Neural cell (in vitro differentiated cells): ENCODE results near the gene STAB1. TPM values are rescaled to one million over a fixed set of nuclear protein-coding genes. Genes with fewer than 3 reads are reported as not detected.

ENCODE experiments used
- H2AFZ ChIP-seq: fragments of 200-600, 300-800 bp; sonication (generic), shearing (Covaris generic); 2 replicates; pipeline ENCODE4 v1.6.0; 2014; ENCODE audit warnings: low read depth, mild to moderate bottlenecking, antibody characterized with exemption, low read length, moderate library complexity
- H3F3A ChIP-seq: fragments of 200-600 bp; shearing (Covaris generic); 2 replicates; pipeline ENCODE4 v1.6.1; 2016; ENCODE audit warnings: mild to moderate bottlenecking, moderate library complexity, mixed read lengths, antibody characterized with exemption, low read length; ENCODE audit not compliant: insufficient read depth, poor library complexity, severe bottlenecking
- H3K27ac ChIP-seq: fragments of 200-600, 300-800 bp; sonication (generic), shearing (Covaris generic); 2 replicates; pipeline ENCODE4 v1.5.1; 2014; ENCODE audit warnings: mild to moderate bottlenecking, low read length, moderate library complexity
- H3K27me3 ChIP-seq: fragments of 300-800, 200-600 bp; sonication (generic), shearing (Covaris generic); 2 replicates; pipeline ENCODE4 v1.6.0; 2014; ENCODE audit warnings: mild to moderate bottlenecking, low read depth, low read length, moderate library complexity; ENCODE audit not compliant: insufficient read depth
- H3K36me3 ChIP-seq: fragments of 300-800, 200-600 bp; sonication (generic), shearing (Covaris generic); 2 replicates; pipeline ENCODE4 v1.5.1; 2014; ENCODE audit warnings: mild to moderate bottlenecking, antibody characterized with exemption, low read length, moderate library complexity; ENCODE audit not compliant: insufficient read depth
- H3K4me2 ChIP-seq: fragments of 300-800, 200-600 bp; sonication (generic), shearing (Covaris generic); 2 replicates; pipeline ENCODE4 v1.6.0; 2014; ENCODE audit warnings: mild to moderate bottlenecking, low read length
- H3K4me3 ChIP-seq: fragments of 300-800, 200-600 bp; sonication (generic), shearing (Covaris generic); 2 replicates; pipeline ENCODE4 v1.5.1; 2014; ENCODE audit warnings: mild to moderate bottlenecking, low read length, moderate library complexity
- H3K79me2 ChIP-seq: fragments of 200-600 bp; shearing (Covaris generic); replicated peaks from 2 replicates; pipeline ENCODE4 v1.6.0; 2014; ENCODE audit warnings: mild to moderate bottlenecking, low read length, moderate library complexity; ENCODE audit not compliant: insufficient read depth
- H3K9ac ChIP-seq: fragments of 300-800, 200-600 bp; sonication (generic), shearing (Covaris generic); 2 replicates; pipeline ENCODE4 v1.6.1; 2016; ENCODE audit warnings: mild to moderate bottlenecking, low read length, mixed read lengths
- H3K9me2 ChIP-seq: fragments of 200-600 bp; shearing (Covaris generic); 2 replicates; pipeline ENCODE4 v1.6.1; 2016; ENCODE audit warnings: mild to moderate bottlenecking, low read length, mixed read lengths; ENCODE audit not compliant: insufficient read depth
- H3K9me3 ChIP-seq: fragments of 200-600, 300-800 bp; sonication (generic), shearing (Covaris generic); 2 replicates; pipeline ENCODE4 v1.6.1; 2016; ENCODE audit warnings: mild to moderate bottlenecking, mixed run types, low read length, moderate library complexity, mixed read lengths
- H4K20me1 ChIP-seq: fragments of 200-600 bp; shearing (Covaris generic); 2 replicates; pipeline ENCODE4 v1.6.1; 2016; ENCODE audit warnings: mild to moderate bottlenecking, mixed run types; ENCODE audit not compliant: insufficient read depth
- EP300 ChIP-seq: fragments of 450-650 bp; conservative IDR thresholded peaks from 2 replicates; pipeline ENCODE4 v1.6.1; 2014; ENCODE audit warnings: antibody characterized with exemption, mild to moderate bottlenecking, moderate library complexity; ENCODE audit not compliant: poor library complexity, severe bottlenecking
- EZH2 ChIP-seq: fragments of 200-600, 300-800 bp; shearing (Covaris generic), sonication (generic); IDR thresholded peaks from 2 replicates; pipeline ENCODE4 v1.6.1; 2014; ENCODE audit warnings: antibody characterized with exemption, low read length, borderline replicate concordance, mild to moderate bottlenecking; ENCODE audit not compliant: insufficient read depth, poor library complexity, severe bottlenecking
- MXI1 ChIP-seq: fragments of 450-650 bp; conservative IDR thresholded peaks from 2 replicates; pipeline ENCODE4 v1.6.1; 2014; ENCODE audit warnings: antibody characterized with exemption, mild to moderate bottlenecking; ENCODE audit not compliant: poor library complexity, severe bottlenecking
- POLR2AphosphoS5 ChIP-seq: IDR thresholded peaks from 2 replicates; pipeline ENCODE4 v1.6.1; 2012
- RAD21 ChIP-seq: fragments of 450-650 bp; conservative IDR thresholded peaks from 2 replicates; pipeline ENCODE4 v1.6.1; 2014; ENCODE audit warnings: antibody characterized with exemption, mild to moderate bottlenecking, moderate library complexity
- SMC3 ChIP-seq: fragments of 450-650 bp; conservative IDR thresholded peaks from 2 replicates; pipeline ENCODE4 v1.6.1; 2014; ENCODE audit warnings: antibody characterized with exemption, mild to moderate bottlenecking, moderate library complexity; ENCODE audit not compliant: poor library complexity
- TAF1 ChIP-seq: IDR thresholded peaks from 2 replicates; pipeline ENCODE4 v1.6.1; 2012; ENCODE audit warnings: low read depth
- polyA plus RNA-seq: library from polyadenylated mRNA; depleted of rRNA; stranded (reverse); fragments of >200 nt; gene quantifications from 2 replicates; pipeline ENCODE4 v1.2.3, GENCODE V29; 2014
- TF ChIP-seq, protein P1 (sequence below): fragments of 450-650 bp; IDR thresholded peaks from 2 replicates; pipeline ENCODE4 v1.5.1; 2014; ENCODE audit warnings: antibody characterized with exemption, mild to moderate bottlenecking, moderate library complexity; ENCODE audit not compliant: poor library complexity, severe bottlenecking
- TF ChIP-seq, protein P2 (sequence below): IDR thresholded peaks from 2 replicates; pipeline ENCODE4 v1.6.1; 2012; ENCODE audit warnings: borderline replicate concordance

STAB1 gene
- polyA plus RNA-seq, 1 donor from 2014 or later = 0.28 TPM

DNA sequence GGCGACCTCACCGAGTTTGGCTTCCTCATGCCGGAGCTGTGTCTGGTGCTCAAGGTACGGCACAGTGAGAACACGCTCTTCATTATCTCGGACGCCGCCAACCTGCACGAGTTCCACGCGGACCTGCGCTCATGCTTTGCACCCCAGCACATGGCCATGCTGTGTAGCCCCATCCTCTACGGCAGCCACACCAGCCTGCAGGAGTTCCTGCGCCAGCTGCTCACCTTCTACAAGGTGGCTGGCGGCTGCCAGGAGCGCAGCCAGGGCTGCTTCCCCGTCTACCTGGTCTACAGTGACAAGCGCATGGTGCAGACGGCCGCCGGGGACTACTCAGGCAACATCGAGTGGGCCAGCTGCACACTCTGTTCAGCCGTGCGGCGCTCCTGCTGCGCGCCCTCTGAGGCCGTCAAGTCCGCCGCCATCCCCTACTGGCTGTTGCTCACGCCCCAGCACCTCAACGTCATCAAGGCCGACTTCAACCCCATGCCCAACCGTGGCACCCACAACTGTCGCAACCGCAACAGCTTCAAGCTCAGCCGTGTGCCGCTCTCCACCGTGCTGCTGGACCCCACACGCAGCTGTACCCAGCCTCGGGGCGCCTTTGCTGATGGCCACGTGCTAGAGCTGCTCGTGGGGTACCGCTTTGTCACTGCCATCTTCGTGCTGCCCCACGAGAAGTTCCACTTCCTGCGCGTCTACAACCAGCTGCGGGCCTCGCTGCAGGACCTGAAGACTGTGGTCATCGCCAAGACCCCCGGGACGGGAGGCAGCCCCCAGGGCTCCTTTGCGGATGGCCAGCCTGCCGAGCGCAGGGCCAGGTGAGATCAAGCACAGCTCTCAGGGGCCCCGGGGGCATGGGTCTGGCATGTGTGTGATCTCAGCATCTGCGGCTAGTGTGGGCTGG is 7.1 kb upstream of the STAB1 start:
- Histone ChIP-seq H3K9ac (no peak overlapping the region), H3F3A (no peaks in the 10 kb centered on the region), H4K20me1 (no peaks in the 10 kb centered on the region), H3K27ac (no peak overlapping the region), H3K9me3 (no peaks in the 10 kb centered on the region), H3K27me3 (no peaks in the 10 kb centered on the region), H3K79me2 (no peaks in the 10 kb centered on the region), H2AFZ (no peak overlapping the region), H3K36me3 (peaks cover 4% of the 10 kb centered on the region), H3K4me3 (no peak overlapping the region), H3K4me2 (no peak overlapping the region), H3K9me2 (no peaks in the 10 kb centered on the region)
- TF ChIP-seq TAF1 (no peak), EP300 (no peak), SMC3 (no peak), EZH2 (no peak), MXI1 (no peak), POLR2AphosphoS5 (no peak), RAD21 (no peak)
- TF ChIP-seq, protein P1, sequence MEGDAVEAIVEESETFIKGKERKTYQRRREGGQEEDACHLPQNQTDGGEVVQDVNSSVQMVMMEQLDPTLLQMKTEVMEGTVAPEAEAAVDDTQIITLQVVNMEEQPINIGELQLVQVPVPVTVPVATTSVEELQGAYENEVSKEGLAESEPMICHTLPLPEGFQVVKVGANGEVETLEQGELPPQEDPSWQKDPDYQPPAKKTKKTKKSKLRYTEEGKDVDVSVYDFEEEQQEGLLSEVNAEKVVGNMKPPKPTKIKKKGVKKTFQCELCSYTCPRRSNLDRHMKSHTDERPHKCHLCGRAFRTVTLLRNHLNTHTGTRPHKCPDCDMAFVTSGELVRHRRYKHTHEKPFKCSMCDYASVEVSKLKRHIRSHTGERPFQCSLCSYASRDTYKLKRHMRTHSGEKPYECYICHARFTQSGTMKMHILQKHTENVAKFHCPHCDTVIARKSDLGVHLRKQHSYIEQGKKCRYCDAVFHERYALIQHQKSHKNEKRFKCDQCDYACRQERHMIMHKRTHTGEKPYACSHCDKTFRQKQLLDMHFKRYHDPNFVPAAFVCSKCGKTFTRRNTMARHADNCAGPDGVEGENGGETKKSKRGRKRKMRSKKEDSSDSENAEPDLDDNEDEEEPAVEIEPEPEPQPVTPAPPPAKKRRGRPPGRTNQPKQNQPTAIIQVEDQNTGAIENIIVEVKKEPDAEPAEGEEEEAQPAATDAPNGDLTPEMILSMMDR = no peak
- TF ChIP-seq, protein P2, sequence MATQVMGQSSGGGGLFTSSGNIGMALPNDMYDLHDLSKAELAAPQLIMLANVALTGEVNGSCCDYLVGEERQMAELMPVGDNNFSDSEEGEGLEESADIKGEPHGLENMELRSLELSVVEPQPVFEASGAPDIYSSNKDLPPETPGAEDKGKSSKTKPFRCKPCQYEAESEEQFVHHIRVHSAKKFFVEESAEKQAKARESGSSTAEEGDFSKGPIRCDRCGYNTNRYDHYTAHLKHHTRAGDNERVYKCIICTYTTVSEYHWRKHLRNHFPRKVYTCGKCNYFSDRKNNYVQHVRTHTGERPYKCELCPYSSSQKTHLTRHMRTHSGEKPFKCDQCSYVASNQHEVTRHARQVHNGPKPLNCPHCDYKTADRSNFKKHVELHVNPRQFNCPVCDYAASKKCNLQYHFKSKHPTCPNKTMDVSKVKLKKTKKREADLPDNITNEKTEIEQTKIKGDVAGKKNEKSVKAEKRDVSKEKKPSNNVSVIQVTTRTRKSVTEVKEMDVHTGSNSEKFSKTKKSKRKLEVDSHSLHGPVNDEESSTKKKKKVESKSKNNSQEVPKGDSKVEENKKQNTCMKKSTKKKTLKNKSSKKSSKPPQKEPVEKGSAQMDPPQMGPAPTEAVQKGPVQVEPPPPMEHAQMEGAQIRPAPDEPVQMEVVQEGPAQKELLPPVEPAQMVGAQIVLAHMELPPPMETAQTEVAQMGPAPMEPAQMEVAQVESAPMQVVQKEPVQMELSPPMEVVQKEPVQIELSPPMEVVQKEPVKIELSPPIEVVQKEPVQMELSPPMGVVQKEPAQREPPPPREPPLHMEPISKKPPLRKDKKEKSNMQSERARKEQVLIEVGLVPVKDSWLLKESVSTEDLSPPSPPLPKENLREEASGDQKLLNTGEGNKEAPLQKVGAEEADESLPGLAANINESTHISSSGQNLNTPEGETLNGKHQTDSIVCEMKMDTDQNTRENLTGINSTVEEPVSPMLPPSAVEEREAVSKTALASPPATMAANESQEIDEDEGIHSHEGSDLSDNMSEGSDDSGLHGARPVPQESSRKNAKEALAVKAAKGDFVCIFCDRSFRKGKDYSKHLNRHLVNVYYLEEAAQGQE = no peak

DNA sequence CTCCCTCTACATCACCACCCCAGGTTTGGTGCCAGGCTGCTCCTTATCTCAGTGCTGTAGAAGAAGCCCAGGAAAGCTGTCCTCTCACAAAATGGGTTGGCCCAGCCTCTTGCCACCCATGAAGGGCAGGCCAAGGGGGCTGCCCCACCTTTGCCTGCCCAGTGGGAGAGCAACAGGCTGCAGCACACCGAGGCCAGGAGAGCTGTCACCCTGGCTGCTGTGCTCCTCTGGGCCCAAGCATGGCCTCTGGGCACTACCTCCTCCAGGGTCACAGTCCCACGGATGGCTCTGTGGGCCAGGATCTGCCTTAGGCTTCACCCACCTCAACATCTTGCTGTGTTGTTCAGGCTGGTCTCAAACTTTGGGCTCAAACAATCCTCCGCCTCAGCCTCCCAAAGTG is 6.4 kb upstream of the STAB1 start:
- Histone ChIP-seq H3K27me3 (no peaks in the 10 kb centered on the region), H3K9ac (no peak overlapping the region), H3K36me3 (no peaks in the 10 kb centered on the region), H2AFZ (no peak overlapping the region), H3K9me3 (no peaks in the 10 kb centered on the region), H3K4me3 (no peak overlapping the region), H3K79me2 (no peaks in the 10 kb centered on the region), H3F3A (no peaks in the 10 kb centered on the region), H3K4me2 (no peak overlapping the region), H3K27ac (no peak overlapping the region), H3K9me2 (no peaks in the 10 kb centered on the region), H4K20me1 (no peaks in the 10 kb centered on the region)
- TF ChIP-seq MXI1 = no peak
- TF ChIP-seq EP300 = no peak
- TF ChIP-seq, protein P2 = no peak
- no peak for TF ChIP-seq EZH2
- TF ChIP-seq SMC3 = no peak
- TF ChIP-seq POLR2AphosphoS5 = no peak
- TF ChIP-seq, protein P1 = no peak
- TF ChIP-seq RAD21 = no peak
- no peak for TF ChIP-seq TAF1
